Left kidney (tissue), 2 donors: Measurements from ENCODE around the gene MYLK4. TPM values are rescaled to one million over a fixed set of nuclear protein-coding genes. Genes with fewer than 3 reads are reported as not detected.

Experiments used
- DNase-seq: peaks from one replicate; pipeline ENCODE4 v3.0.0-alpha.2; 2013
- polyA plus RNA-seq: library from polyadenylated mRNA; unstranded; fragments of 120-200 nt; gene quantifications from one replicate; pipeline ENCODE4 v1.2.1, GENCODE V29; 2013; ENCODE audit not compliant: insufficient read length

The MYLK4 gene
- polyA plus RNA-seq, 1 donor = 1.8 TPM

DNA sequence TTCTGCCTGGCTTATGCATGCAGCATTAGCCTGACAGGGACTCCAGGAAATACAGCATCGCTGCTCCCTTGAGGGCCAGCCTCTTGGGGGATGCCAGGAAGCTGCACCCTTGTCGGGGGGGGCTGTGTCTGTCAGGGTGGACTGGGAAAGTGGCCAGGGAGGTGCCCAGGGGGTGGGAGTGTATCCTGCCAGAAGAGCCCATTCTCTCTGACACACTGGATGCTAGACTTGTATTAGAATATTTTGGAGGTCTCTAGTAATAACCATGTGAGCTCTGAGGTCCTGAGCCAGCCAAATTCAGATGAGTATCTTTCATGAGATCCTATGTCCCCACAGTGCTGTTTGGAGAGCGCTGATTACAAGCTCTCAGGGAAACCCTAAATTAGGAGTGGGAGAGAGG lies 89.1 kb downstream of the MYLK4 start:
- no peak for DNase-seq

DNA sequence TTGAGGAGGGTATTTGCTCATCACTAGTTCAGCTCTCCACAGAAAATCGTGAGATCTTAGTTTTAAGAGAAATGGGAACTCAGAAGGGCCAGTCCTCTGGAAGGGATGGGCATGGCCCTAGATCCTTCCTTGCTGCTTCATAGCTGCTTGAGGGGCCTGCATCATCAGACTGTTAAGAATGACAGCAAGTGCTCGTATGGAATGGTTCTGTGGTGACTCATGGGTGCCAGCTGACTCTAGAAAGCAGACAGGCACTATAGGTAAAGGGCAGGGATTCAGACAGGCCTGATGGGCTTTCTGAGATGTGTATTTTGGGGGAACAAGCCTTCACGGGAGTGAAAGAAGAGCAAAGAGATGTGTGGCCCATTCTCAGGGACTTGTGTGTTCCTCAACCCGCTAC lies 90.8 kb downstream of the MYLK4 start:
- DNase-seq = no peak

DNA sequence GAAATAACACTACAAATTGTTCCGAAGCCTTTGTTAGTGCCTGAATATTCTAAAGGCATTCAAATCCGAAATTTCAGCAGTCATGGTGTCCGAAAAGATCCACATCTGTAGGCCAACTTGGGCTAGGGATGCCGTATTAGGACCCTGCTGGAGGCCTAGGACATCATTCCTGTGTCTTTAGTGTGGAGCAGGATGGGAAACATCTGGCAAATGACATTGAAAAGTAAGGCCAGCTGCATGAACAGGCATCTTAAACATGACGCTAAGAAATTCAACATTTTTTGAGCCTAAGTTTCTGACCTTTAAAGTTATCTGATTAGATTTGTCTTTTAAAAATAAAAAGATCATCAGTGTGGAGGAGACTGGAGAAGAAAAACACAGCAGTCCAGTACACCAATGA lies 91.3 kb downstream of the MYLK4 start:
- no peak for DNase-seq

DNA sequence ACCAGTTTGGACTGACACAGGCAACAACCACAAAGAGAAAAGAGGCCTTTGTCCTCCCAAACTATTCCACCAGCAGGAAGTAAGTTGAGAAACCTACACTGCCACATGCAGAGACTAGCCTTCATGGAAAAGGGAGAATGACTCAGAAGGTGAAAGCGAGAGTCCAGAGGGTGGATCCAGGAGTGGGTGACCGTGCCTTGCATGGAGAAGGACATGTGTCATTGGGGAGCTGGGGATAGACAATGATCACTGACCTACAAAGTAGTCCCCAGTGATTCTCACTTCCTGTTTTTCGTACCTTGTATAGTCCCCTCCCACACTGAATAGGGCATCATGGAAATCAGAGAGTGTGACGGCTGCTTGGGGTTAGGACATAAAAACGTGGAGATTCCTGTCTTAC lies 91.9 kb downstream of the MYLK4 start:
- DNase-seq = no peak

DNA sequence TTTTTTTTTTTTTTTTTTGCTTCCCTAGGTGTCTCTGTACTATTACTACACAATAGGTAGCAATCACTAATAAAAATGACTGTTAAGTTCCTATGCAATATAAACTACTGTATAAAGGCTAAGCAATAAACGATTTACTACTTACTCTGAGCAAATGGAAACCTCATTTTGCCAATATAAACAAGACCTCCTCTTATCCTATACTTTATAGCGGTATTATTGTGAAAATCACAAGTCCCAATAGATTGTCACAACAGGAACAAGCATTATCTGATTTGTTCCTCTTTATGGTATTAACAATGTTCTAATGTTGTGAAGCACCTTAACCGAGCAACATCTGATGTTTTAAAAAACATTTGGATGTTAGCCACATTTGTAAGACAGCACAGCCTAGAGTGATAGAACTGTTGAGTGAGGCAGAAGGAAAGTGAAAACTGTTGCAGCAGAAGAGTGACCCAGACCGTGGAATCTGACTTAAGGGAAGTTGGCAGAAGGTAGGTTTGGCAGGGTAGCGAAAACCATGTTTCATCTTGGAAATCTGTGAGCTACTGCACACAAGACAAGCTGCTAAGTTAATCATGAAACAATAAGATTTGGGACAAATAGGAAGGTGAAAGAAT lies 94.2 kb downstream of the MYLK4 start:
- DNase-seq = no peak

DNA sequence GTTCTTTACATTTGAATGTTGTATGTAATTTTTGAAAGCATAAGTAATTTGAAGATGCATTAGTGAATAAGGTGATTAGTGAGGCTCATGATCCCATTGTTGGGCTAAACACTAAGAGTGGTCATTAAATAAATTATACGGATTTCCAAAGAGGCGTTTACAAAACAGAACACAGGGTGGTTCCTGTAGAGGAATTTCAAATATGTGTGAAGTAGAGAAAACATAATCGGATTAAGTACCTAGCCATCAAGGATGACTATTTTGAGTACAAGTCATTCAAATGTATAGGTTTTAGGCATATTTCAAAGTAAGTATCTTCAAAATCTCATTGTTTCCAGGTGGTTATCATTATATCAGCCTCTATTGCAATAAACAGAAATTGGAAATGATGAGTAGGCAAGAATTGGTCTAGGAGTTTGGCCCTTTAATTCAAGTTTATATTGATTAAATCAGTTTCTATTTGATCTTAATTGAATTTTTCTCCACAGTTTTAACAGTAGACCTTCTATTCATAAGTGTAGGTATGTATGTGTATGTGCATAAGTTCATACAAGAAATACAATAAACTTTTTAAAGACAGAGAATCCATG lies 94.8 kb downstream of the MYLK4 start:
- DNase-seq = no peak

DNA sequence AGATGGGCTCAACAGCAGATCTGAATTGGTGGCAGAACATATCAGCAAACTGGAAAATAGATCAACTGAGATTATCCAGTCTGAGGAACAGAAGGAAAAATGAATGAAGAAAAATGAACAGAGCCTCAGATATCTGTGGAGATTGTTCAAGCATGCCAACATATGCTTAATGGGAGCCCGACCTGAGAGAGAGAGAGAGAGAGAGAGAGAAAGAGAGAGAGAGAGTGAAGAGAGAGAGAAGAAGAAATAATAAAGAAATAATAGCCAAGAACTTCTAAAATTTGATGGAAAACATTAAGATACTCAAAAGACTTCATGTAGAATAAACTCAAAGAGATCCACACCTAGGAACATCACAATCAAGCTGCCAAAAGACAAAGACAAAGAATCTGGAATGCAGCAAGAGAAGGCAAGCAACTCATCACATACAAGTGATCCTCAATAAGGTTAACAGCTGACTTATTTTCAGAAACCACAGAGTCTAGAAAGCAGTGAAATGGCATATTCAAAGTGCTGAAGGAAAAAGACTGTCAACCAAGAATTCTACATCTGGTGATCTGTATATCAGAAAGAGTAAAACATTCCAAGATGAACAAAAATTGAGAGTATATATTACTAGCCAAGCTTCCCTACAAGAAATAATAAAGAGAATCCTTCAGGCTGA lies 97.2 kb downstream of the MYLK4 start:
- DNase-seq = no peak

DNA sequence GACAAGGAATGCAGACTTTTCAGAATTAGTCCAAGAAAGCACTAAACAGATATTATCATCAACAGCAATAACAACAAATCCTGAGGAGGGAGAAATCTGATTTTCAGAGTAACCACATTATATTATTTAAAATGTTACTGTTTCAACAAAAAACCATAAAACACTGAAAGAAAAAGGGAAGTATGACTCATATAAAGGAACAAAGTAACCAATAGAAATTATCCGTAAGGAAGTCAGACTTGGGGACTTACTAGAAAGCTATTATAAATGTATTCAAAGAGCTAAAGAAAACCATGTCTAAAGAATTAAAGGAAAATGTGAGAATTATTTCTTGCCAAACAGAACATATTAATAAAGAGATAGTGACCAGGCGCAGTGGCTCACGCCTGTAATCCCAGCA lies 98.1 kb downstream of the MYLK4 start:
- no peak for DNase-seq

DNA sequence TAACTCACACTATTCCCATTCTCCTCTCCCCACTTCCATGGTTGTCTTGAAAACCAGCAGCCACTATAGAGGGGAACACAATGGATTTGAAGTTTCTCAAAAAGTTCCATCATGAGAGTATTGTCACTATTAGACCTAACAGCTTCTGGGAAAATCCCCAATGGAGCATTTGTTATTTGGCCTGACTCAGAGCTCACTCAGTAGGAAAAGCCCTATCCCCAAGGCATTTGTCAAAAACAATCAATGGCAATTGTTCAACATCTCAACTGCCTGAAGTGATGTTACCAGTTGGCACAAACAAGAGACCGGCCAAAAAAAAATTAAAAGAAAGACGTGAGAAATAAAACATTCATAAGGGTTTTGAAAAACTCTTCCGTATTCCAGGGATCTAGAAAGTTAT lies 98.8 kb downstream of the MYLK4 start:
- no peak for DNase-seq

DNA sequence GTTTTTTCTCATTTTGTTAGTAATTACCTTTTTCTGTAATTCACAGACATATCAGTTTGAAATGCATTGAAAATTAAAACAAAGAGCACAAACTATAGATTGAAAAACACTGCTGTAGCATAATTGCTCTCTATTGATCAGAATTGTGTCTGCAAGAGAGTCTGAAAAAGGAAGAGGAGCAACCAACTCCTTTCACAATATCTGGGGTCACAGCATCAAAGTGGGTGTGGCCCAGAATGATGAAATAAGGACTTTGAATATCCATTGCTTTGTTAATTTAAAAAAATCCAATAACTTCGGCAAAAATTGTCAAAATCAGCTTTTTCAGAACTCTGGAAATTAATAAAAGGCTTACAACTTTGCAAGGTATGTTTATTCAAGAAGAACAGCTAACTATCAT lies 99.2 kb downstream of the MYLK4 start:
- DNase-seq = no peak

DNA sequence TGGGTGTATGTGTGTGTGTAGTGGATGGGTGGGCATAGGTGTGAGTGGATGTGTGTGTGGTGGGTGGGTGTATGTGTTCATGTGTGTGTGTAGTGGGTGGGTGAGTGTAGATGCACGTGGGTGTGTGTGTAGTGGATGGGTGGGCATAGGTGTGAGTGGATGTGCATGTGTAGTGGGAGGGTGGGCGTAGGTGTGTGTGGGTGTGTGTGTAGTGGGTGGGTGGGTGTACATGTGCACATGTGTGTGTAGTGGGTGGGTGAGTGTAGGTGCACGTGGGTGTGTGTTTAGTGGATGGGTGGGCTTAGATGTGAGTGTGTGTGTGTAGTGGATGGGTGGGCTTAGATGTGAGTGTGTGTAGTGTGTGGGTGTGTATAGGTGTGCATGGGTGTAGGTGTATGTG lies 104.4 kb downstream of the MYLK4 start:
- no peak for DNase-seq

DNA sequence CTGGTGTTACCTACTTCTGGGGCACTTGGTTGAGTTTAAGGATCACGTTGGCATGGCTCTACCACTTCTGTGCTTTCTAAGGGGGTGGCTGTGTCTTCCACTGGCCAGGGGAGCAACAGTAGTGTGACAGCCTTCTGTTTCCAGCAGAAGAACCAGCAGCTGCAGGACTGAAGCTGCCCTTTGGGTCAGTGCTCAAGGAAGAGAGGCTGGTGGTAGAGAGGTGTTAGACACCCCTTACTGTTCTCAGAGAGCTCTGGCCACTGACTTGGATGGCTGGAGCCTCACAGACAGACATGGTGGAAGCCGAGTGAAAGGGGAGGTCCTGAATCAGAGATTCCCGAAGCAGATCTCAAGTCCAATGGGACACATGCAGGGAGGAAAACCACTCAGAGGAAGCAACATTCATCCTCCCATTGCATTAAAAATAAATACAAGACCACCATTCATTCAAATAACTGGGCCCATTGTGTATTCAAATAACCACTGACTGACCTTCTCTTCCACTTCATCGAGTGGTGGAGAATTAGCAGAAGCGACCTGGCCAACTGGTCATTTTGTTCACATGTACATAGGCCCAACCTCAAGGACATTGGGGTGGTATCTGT lies 106.7 kb downstream of the MYLK4 start:
- DNase-seq = no peak

DNA sequence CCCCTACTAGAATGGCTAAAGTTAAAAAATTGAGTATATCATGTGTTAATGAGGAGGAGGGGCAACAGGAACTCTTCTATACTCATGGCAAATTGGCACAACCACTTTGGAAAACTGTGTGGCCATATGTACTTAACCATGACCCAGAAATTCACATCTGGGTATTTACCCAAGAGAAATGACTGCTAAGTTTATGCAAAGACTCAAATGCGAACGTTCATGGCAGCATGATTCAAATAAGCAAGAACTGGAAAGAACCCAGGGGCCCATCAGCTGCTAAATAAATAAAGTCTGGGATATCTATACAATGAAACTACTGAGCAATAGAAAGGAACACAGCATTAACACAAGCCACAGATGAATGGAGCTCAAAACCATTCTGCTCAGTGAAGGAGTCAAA lies 107.6 kb downstream of the MYLK4 start:
- no peak for DNase-seq

DNA sequence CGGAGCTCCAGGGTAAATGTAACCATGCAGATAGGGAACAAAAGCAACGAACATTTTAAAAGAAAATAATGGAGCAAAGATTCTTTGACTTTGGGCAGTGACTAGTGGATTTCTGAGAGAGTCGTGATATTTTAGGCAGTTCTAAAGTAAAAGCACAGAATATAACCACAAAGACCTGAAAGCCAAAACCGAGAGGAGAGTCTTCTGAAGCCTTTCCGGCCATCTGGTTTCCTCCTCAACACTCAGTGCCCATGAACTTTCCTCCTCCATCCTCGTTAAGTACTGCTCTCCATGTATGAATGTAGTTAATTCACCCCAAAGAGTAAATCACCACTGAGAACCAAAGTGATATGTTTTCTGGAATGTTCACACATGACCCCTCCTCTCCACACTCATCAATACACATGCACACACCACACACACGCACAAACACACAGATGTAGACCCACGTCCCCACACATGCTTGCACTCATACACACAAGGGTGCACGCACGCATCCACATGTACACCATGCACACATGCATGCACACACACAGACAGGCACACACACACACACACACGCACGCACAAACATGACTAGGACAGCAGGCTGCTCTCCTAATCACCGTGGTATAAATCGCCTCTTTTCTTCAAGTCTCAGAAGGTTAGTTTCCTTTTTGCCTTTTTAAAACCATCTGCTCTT lies 109.5 kb downstream of the MYLK4 start:
- no peak for DNase-seq

DNA sequence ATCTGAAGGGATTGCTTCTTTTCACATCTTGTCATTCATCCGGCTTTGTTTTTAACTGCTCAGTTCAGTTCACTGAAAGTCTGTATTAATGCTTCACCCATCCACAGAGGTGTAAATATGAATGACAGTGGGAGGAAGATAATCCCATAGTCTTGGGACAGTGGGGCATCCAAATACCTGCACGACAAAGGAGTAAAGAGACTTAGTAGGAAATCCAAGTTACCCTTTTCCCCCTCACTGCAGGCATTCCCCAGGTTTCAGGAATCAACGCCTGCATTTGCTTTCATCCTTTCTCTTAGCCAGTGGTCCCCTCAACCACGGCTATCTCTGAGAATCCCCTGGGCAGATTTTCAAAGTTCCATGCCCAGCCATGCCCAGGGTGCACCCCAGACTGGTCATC lies 110.2 kb downstream of the MYLK4 start:
- no peak for DNase-seq

DNA sequence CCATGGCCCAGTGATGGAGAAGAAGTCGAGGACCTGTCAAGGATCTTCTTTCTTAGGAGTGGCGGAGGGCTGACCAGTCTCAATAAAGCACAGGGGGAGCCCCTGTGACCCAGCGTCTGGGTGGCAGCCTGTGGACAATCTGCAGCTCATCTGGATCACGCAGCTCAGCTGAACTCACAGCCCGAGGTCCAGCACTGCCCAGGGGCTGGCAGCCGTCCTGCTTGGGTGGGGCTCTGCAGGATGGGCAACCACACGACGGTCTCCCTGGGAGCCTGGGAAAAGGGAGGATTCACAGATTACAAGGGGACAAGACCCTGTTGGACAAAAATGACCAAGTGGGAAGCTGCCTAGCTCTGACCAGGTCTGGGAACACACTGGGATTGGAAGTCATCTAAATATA lies 110.8 kb downstream of the MYLK4 start:
- no peak for DNase-seq

DNA sequence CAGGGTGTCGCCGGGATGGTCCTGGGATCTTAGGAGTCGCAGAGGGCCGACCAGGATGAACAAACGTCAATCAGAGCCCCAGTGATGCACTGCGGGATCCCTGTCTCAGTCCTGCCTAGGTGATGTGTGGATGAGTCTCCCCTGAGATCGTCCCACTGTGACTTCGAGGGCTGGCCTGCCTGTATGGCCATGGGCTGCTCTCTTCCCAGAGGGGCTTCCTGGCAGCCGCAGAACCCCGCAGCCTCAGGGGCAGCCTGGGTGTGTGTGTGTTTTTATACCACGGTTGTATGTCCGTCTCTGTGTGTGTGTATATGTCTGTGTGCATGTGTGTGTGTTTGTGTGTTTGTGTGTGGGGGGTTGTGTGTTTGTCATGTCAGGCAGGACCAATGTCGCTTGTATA lies 111.6 kb downstream of the MYLK4 start:
- DNase-seq = no peak

DNA sequence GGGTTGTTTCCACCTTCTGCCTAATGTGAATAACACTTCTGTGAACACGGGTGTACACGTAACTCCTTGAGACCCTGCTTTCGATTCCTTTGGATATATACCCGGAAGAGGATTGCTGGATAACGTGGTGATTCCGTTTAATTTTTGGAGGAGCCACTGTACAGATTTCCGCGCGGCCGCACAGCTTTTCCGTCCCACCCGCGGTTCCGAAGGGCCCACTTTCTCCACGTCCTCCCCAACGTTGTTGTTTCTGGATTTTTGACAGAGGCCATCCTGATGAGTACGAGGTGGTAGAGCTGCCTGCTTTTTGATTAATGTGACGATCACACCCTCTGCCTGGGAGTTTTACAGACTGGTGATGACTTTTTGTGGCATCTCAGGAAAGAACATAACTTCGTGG lies 114.0 kb downstream of the MYLK4 start:
- no peak for DNase-seq

DNA sequence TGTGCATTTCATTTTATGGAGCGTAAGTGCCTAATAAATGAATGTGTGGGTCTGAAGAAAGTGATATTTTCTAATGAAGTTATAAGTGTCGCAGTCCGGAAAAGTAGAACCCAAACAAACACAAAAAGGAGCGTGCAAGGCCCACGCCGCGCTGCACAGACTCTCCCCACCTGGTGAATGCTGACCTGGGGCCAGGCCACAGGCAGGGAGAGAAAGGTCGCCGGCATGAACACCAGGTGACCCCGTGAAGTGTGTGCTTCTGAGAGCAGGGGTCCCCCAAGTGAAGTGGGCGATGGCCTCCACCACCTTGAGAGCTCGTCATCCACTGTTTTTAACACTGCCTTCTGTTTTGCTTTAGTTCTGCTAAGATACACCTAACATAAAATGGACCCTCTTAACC lies 114.8 kb downstream of the MYLK4 start:
- DNase-seq = no peak

DNA sequence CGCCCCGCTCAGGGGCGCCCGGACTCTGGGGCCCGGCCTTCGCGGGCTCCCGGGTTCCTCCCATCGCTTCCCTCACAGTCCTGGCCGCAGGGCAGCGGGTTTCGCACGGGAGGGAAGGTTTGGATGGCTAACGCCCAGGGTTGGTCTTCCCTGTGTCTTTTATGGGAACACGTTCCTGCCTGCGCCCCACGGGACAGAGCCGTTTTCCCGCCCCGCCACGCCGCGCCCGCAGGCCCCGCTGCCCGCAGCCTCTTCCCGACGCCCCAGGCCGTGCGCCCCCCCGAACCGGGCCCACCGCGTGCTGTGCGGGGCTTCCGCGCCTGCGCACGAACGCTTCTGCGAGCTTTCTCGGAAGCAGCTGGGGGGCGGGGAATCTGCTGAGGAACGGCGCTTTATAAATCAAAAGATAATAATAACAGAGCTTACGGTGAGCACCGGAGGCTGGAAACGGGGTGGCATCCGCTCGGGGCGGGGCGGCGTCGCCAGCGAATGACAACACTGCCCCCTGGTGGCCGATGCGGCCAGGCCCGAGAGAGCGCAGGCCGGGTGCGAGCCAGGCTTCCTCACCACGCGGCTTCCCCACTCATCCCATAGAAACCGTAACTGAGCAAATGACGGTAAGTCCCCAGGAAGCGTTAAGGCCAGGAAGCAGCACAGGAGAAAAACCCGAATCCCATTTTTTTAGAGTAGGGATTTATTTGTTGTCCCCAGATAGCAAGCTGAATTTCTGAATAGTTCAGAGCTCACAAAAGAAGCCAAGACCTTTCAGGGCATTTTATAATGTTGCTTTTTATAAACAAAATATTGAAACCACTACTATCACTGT lies 116.4 kb downstream of the MYLK4 start:
- peak; percentile 88 for DNase-seq

DNA sequence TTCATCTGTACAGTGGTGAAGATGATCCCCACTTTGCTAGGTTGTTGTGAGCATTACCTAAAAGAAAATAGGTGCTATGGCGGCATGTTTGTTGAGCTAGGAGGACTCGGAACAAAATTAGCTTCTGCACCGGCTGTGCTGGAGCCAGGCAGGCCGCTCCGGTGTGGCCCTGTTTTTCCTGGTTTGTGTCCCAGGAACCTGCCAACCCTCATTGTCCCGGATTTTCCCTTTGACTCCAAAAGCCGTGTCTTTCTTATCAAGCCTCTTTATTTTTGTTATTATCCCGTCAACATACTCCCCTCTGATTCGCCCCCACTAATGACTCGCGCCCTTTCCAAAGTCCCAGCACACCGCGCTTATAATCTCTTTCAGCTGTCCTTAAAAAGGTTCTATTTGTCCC lies 117.0 kb downstream of the MYLK4 start:
- peak; percentile 5 for DNase-seq

DNA sequence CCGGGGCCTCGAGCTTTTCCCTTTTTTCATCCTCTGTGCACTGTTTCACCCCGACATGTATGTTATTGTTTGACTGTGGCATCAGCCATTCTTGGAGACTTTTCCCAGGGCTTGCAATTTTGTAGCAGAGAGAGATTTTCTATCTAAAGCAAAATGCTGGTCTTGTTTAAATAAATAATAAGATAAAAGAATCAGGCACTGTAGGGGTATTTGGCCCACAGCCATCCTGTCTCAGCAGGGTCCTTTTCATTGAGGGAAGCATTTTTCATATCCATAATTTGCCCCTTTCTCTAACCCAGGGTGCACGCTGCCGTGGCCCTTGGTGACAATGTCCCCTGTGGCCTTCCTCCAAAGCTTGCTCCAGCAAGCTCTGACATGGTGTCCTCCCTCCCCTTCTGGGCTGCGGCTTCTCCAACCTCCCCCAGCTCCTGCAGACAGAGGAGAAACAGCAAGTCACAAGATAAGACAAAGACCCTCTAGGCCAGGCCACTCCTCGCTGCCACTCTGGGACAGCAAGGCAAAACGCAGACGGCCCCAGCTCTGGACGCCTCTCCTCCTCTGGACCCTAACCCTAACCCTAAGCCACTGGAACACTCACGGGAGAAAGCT lies 117.6 kb downstream of the MYLK4 start:
- DNase-seq = no peak
